ENCODE measurements around the gene UBE2Z. TPM values are rescaled to one million over a fixed set of nuclear protein-coding genes. Genes with fewer than 3 reads are reported as not detected.

The UBE2Z gene
- total and polyA plus RNA-seq, 2 experiments from 2014 or later: 85.6 to 124 TPM

DNA sequence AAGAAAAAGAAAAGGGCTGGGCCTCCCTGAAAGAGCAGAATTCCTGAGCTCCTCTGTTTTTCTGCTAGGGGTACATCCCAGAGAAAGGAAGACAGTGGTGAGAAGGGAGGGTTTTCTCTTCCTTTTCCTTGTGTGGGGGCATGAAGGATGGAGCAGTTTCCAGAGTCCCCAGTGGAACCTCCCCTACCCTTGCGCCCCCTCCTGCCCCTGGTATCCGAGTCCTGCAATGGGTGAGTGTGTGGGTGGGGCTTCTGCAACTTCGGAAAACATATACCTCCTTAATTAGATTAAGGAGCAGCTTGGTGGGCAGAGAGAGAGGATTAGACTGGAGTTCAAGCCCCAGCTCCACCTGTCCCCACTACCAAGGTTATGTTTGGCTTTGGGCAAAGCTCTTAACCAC lies 65.6 kb downstream of the UBE2Z start:
- Histone ChIP-seq H4K20me1 (ENCODE audit: insufficient read depth) (no peaks in the 10 kb centered on the region), H3K36me3 (ENCODE audit: low read depth) (no peaks in the 10 kb centered on the region), H2AFZ (peak overlapping the region; percentile 59; the same call in 1 of the 2 replicates), H3K9ac (no peak overlapping the region), H3K79me2 (ENCODE audit: insufficient read depth) (no peaks in the 10 kb centered on the region), H3K9me2 (ENCODE audit: insufficient read depth) (no peaks in the 10 kb centered on the region), H3K9me3 (ENCODE audit: low read depth) (no peaks in the 10 kb centered on the region), H3K4me2 (ENCODE audit: unreplicated experiment) (no peak overlapping the region), H3K4me3 (no peak overlapping the region), H3K27ac (no peak overlapping the region), H3K27me3 (replicated peaks; ENCODE audit: insufficient read depth) (no peaks in the 10 kb centered on the region), H3F3A (ENCODE audit: insufficient read depth) (peaks cover 14% of the 10 kb centered on the region), H3K4me1 (ENCODE audit: insufficient read depth) (peaks cover 26% of the 10 kb centered on the region)
- no peak for DNase-seq
- WGBS, 2 experiments (ENCODE audit: low coverage in 1 of 2, low lambda C conversion rate in 2 of 2, missing lambda C conversion rate in 2 of 2): 52 to 54% methylated on average over 3 of the region's 3 CpGs
- TF ChIP-seq EZH2phosphoT487 (IDR thresholded peaks at IDR 0.05; ENCODE audit: insufficient read depth, low read depth): no peak
- TF ChIP-seq EZH2 (IDR thresholded peaks at IDR 0.05; ENCODE audit: insufficient read depth, poor library complexity, severe bottlenecking): no peak
- in situ Hi-C loops (cut with MboI): no loop called here

Small RNAs within 50 kb of the gene (small RNA-seq; reads per million reads assigned to genes)
- gene AC068531.1 (ENCODE audit: low read depth, low replicate concordance) (not detected), gene RF00263 (ENCODE audit: low read depth, low replicate concordance) (0.81 reads per million, percentile 30 among the genes with 10 or more reads in this experiment), gene RF01210 (ENCODE audit: low read depth, low replicate concordance) (not detected), gene RNU1-42P (ENCODE audit: low read depth, low replicate concordance) (not detected)

Other genes starting within 250 kb of the UBE2Z start
- gene PRAC1, start 185.9 kb upstream of the UBE2Z start, total RNA-seq (2014; rRNA removed; shearing (Covaris generic)): not detected in 2 replicates
- gene PRAC1, start 185.9 kb upstream of the UBE2Z start, polyA plus RNA-seq (2016; fragmentation: Nextera tagmentation; extraction: Ambion mirVana): not detected in 2 replicates
- gene PRAC2, start 185.2 kb upstream of the UBE2Z start, total RNA-seq (2014; rRNA removed; shearing (Covaris generic)): not detected in 2 replicates
- not detected in 2 replicates for gene PRAC2, start 185.2 kb upstream of the UBE2Z start, polyA plus RNA-seq (2016; fragmentation: Nextera tagmentation; extraction: Ambion mirVana)
- gene HOXB13, start 179.7 kb upstream of the UBE2Z start, total RNA-seq (2014; rRNA removed; shearing (Covaris generic)): not detected in 2 replicates
- gene HOXB13, start 179.7 kb upstream of the UBE2Z start, polyA plus RNA-seq (2016; fragmentation: Nextera tagmentation; extraction: Ambion mirVana): not detected in 2 replicates
- gene TTLL6, start 91.2 kb upstream of the UBE2Z start, total RNA-seq (2014; rRNA removed; shearing (Covaris generic)): not detected in 2 replicates
- not detected in 2 replicates for gene TTLL6, start 91.2 kb upstream of the UBE2Z start, polyA plus RNA-seq (2016; fragmentation: Nextera tagmentation; extraction: Ambion mirVana)
- gene CALCOCO2, start 77.4 kb upstream of the UBE2Z start, total RNA-seq (2014; rRNA removed; shearing (Covaris generic)): 40.9 and 60.6 TPM in 2 replicates
- gene CALCOCO2, start 77.4 kb upstream of the UBE2Z start, polyA plus RNA-seq (2016; fragmentation: Nextera tagmentation; extraction: Ambion mirVana): 92.4 and 101 TPM in 2 replicates
- gene ATP5MC1, start 15.6 kb upstream of the UBE2Z start, total RNA-seq (2014; rRNA removed; shearing (Covaris generic)): 85.7 and 108 TPM in 2 replicates
- 212 and 221 TPM in 2 replicates for gene ATP5MC1, start 15.6 kb upstream of the UBE2Z start, polyA plus RNA-seq (2016; fragmentation: Nextera tagmentation; extraction: Ambion mirVana)
- gene SNF8, start 36.4 kb downstream of the UBE2Z start, total RNA-seq (2014; rRNA removed; shearing (Covaris generic)): 81.6 and 94.9 TPM in 2 replicates
- 176 and 179 TPM in 2 replicates for gene SNF8, start 36.4 kb downstream of the UBE2Z start, polyA plus RNA-seq (2016; fragmentation: Nextera tagmentation; extraction: Ambion mirVana)
- not detected in 2 replicates for gene GIP, start 60.2 kb downstream of the UBE2Z start, total RNA-seq (2014; rRNA removed; shearing (Covaris generic))
- gene GIP, start 60.2 kb downstream of the UBE2Z start, polyA plus RNA-seq (2016; fragmentation: Nextera tagmentation; extraction: Ambion mirVana): 0.28 TPM in 1 of 2 replicates, not detected in the other
- 4.3 and 5.7 TPM in 2 replicates for gene IGF2BP1, start 89.0 kb downstream of the UBE2Z start, total RNA-seq (2014; rRNA removed; shearing (Covaris generic))
- gene IGF2BP1, start 89.0 kb downstream of the UBE2Z start, polyA plus RNA-seq (2016; fragmentation: Nextera tagmentation; extraction: Ambion mirVana): 5.6 and 8.1 TPM in 2 replicates
- not detected in 2 replicates for gene B4GALNT2, start 224.4 kb downstream of the UBE2Z start, total RNA-seq (2014; rRNA removed; shearing (Covaris generic))
- gene B4GALNT2, start 224.4 kb downstream of the UBE2Z start, polyA plus RNA-seq (2016; fragmentation: Nextera tagmentation; extraction: Ambion mirVana): not detected in 2 replicates